Stimulated activated CD4-positive, alpha-beta T cell treated with anti-CD3 and anti-CD28 coated beads, Interleukin-15, amount 100 ng/mL, for 24 hours (primary cell): Measurements from ENCODE around the gene NUP98.

Experiments used
- DNase-seq: peaks from one replicate; pipeline ENCODE4 v3.0.0-alpha.2; 2020

NUP98 gene

DNA sequence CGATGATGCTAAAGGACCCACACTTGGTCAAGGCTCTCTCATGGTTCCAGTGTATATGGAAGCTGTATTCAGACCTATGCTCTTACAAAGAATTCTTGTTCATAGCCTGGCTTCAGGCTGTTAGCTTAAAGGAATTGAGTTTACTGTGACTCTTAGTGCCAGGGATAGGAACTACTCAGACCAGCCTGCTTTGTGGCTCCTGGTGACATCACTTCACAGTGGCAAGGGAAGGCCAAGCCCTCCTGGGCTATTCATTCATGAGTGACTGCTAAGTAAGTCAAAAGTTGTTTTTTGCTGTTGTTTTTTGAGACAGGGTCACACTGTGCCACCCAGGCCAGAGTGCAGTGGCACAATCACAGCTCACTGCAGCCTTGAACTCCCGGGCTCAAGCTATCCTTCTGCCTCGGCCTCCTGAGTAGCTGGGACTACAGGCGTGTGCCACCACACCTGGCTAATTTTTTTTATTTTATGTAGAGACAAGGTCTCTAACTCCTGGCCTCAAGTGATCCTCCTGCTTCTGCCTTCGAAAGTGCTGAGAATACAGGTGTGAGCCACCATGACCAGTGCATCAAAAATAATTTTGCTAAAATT, 165.2 kb downstream of the NUP98 start:
- DNase-seq, result no peak

DNA sequence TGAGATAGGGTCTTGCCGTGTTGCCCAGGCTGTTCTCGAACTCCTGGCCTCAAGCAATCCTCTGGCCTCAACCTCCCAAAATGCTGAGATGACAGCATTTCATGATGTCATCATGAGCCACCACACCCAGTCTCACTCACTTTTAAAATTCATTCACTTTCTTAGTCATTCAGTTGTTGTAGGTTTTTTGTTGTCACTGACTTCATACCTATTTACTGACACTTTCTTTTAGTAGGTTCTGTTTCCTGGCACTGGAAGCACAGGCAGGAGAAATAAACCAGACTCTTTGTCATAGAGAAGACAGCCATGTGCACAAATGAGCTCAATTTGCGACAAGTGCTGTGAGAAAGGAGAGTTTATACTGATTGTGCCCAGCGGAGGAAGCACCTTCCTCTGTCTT, 166.0 kb downstream of the NUP98 start:
- no peak for DNase-seq

DNA sequence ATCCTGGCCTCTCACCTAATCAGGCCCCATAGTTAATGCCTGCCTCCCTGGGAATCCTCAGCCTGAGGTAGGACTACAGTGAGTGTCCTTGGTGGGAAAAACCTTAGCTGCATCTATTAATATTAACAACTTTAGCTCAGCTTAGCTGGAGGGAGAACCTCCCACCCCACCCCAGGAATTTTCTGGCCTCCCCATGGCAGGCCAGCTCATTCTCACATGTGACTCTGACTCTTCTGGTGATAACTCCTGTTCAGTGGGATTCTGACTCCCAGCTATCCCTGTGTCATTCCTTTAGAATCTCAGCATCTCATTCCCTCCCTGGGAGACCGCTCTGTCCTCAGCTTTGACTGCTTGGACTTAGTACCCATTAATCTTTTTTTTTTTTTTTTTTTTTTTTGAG, 170.1 kb downstream of the NUP98 start:
- no peak for DNase-seq

DNA sequence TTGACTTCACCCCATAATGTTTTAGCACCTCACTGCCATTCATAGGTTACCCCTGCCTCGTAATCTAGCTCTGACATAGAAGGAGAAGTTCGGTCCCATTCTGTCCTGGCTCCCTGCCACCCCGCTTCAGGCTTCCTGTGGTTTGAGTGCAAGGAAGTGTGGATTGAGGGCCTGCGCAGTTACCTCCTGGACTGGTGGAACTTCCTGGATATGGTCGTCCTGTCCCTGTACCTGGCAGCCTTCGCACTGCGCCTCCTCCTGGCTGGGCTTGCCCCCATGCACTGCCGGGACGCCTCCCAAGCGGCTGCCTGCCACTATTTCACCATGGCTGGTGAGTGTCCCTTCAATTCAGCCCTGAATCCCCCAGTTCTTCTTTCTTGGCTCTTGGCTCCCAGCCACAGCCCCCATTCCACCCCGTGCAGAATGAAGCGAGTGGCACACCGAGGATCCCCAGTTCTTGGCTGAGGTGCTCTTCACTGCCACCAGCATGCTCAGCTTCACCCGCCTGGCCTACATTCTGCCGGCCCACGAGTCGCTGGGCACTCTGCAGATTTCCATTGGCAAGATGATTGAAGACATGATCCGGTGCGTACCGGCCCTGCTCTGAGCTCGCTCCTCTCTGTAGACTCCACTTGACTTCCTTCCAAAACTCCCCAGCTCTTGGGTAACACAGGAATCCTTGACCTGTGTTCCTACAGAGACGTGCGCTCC, 170.9 kb downstream of the NUP98 start:
- DNase-seq, result peak; percentile 32
